ENCODE results near the gene ARHGEF12.

The ARHGEF12 gene

GRCh38 chr11:120424970-120425332 lies 88.7 kb downstream of the ARHGEF12 start:
- H3K4me3 ChIP-seq (ENCODE audit: low read length), result no peak overlapping the region
- no peak overlapping the region for H3K9ac ChIP-seq (ENCODE audit: low read length)
- H3K4me1 ChIP-seq (ENCODE audit: control insufficient read depth, insufficient read depth, low read length), result peaks cover 12% of the 10 kb centered on the region
- H3K9me3 ChIP-seq (ENCODE audit: control insufficient read depth, low read length), result no peaks in the 10 kb centered on the region
- H3K27me3 ChIP-seq (ENCODE audit: control insufficient read depth, insufficient read depth, low read length), result no peaks in the 10 kb centered on the region
- H3K36me3 ChIP-seq (ENCODE audit: control insufficient read depth, insufficient read depth, low read length), result peaks cover 4% of the 10 kb centered on the region

- H3K9ac ChIP-seq (ENCODE audit: low read length), result no peak overlapping the region
- peaks cover 12% of the 10 kb centered on the region for H3K4me1 ChIP-seq (ENCODE audit: control insufficient read depth, insufficient read depth, low read length)
- H3K36me3 ChIP-seq (ENCODE audit: control insufficient read depth, insufficient read depth, low read length), result peaks cover 4% of the 10 kb centered on the region
- no peaks in the 10 kb centered on the region for H3K27me3 ChIP-seq (ENCODE audit: control insufficient read depth, insufficient read depth, low read length)
- H3K9me3 ChIP-seq (ENCODE audit: control insufficient read depth, low read length), result no peaks in the 10 kb centered on the region
- H3K4me3 ChIP-seq (ENCODE audit: low read length), result no peak overlapping the region
Measured at GRCh38 chr11:120425527-120425926, 89.3 kb downstream of the ARHGEF12 start.

GRCh38 chr11:120430146-120430545 lies 93.9 kb downstream of the ARHGEF12 start:
- Histone ChIP-seq H3K9ac (ENCODE audit: low read length) (no peak overlapping the region), H3K9me3 (ENCODE audit: control insufficient read depth, low read length) (no peaks in the 10 kb centered on the region), H3K36me3 (ENCODE audit: control insufficient read depth, insufficient read depth, low read length) (peaks cover 4% of the 10 kb centered on the region), H3K4me3 (ENCODE audit: low read length) (no peak overlapping the region), H3K27me3 (ENCODE audit: control insufficient read depth, insufficient read depth, low read length) (no peaks in the 10 kb centered on the region), H3K4me1 (ENCODE audit: control insufficient read depth, insufficient read depth, low read length) (peaks cover 15% of the 10 kb centered on the region)

GRCh38 chr11:120431633-120432032 lies 95.4 kb downstream of the ARHGEF12 start:
- H3K9ac ChIP-seq (ENCODE audit: low read length), result no peak overlapping the region

GRCh38 chr11:120432056-120433018 lies 96.1 kb downstream of the ARHGEF12 start:
- peaks cover 12% of the 10 kb centered on the region for H3K4me1 ChIP-seq (ENCODE audit: control insufficient read depth, insufficient read depth, low read length)
- no peak overlapping the region for H3K9ac ChIP-seq (ENCODE audit: low read length)
- H3K4me3 ChIP-seq (ENCODE audit: low read length), result no peak overlapping the region
- H3K27me3 ChIP-seq (ENCODE audit: control insufficient read depth, insufficient read depth, low read length), result no peaks in the 10 kb centered on the region
- no peaks in the 10 kb centered on the region for H3K9me3 ChIP-seq (ENCODE audit: control insufficient read depth, low read length)
- no peaks in the 10 kb centered on the region for H3K36me3 ChIP-seq (ENCODE audit: control insufficient read depth, insufficient read depth, low read length)

More at GRCh38 chr11:120431633-120432032, 95.4 kb downstream of the ARHGEF12 start:
- Histone ChIP-seq H3K4me1 (ENCODE audit: control insufficient read depth, insufficient read depth, low read length) (peaks cover 12% of the 10 kb centered on the region), H3K4me3 (ENCODE audit: low read length) (no peak overlapping the region), H3K27me3 (ENCODE audit: control insufficient read depth, insufficient read depth, low read length) (no peaks in the 10 kb centered on the region), H3K36me3 (ENCODE audit: control insufficient read depth, insufficient read depth, low read length) (no peaks in the 10 kb centered on the region), H3K9me3 (ENCODE audit: control insufficient read depth, low read length) (no peaks in the 10 kb centered on the region)

GRCh38 chr11:120441592-120441991 lies 105.4 kb downstream of the ARHGEF12 start:
- no peaks in the 10 kb centered on the region for H3K9me3 ChIP-seq (ENCODE audit: control insufficient read depth, low read length)
- H3K4me1 ChIP-seq (ENCODE audit: control insufficient read depth, insufficient read depth, low read length), result no peaks in the 10 kb centered on the region
- H3K27me3 ChIP-seq (ENCODE audit: control insufficient read depth, insufficient read depth, low read length), result no peaks in the 10 kb centered on the region
- H3K36me3 ChIP-seq (ENCODE audit: control insufficient read depth, insufficient read depth, low read length), result peaks cover 2% of the 10 kb centered on the region
- no peak overlapping the region for H3K9ac ChIP-seq (ENCODE audit: low read length)
- no peak overlapping the region for H3K4me3 ChIP-seq (ENCODE audit: low read length)

GRCh38 chr11:120442031-120442430 lies 105.8 kb downstream of the ARHGEF12 start:
- Histone ChIP-seq H3K4me1 (ENCODE audit: control insufficient read depth, insufficient read depth, low read length) (no peaks in the 10 kb centered on the region), H3K9me3 (ENCODE audit: control insufficient read depth, low read length) (no peaks in the 10 kb centered on the region), H3K4me3 (ENCODE audit: low read length) (no peak overlapping the region), H3K27me3 (ENCODE audit: control insufficient read depth, insufficient read depth, low read length) (no peaks in the 10 kb centered on the region), H3K9ac (ENCODE audit: low read length) (no peak overlapping the region), H3K36me3 (ENCODE audit: control insufficient read depth, insufficient read depth, low read length) (peaks cover 5% of the 10 kb centered on the region)

GRCh38 chr11:120446802-120447201 lies 110.6 kb downstream of the ARHGEF12 start:
- Histone ChIP-seq H3K9ac (ENCODE audit: low read length) (no peak overlapping the region), H3K9me3 (ENCODE audit: control insufficient read depth, low read length) (no peaks in the 10 kb centered on the region), H3K4me1 (ENCODE audit: control insufficient read depth, insufficient read depth, low read length) (no peaks in the 10 kb centered on the region), H3K36me3 (ENCODE audit: control insufficient read depth, insufficient read depth, low read length) (peaks cover 9% of the 10 kb centered on the region), H3K4me3 (ENCODE audit: low read length) (no peak overlapping the region), H3K27me3 (ENCODE audit: control insufficient read depth, insufficient read depth, low read length) (no peaks in the 10 kb centered on the region)

GRCh38 chr11:120448240-120448639 lies 112.0 kb downstream of the ARHGEF12 start:
- H3K9ac ChIP-seq (ENCODE audit: low read length), result no peak overlapping the region
- no peaks in the 10 kb centered on the region for H3K4me1 ChIP-seq (ENCODE audit: control insufficient read depth, insufficient read depth, low read length)
- no peaks in the 10 kb centered on the region for H3K27me3 ChIP-seq (ENCODE audit: control insufficient read depth, insufficient read depth, low read length)
- peaks cover 9% of the 10 kb centered on the region for H3K36me3 ChIP-seq (ENCODE audit: control insufficient read depth, insufficient read depth, low read length)
- no peaks in the 10 kb centered on the region for H3K9me3 ChIP-seq (ENCODE audit: control insufficient read depth, low read length)
- H3K4me3 ChIP-seq (ENCODE audit: low read length), result no peak overlapping the region

- no peaks in the 10 kb centered on the region for H3K36me3 ChIP-seq (ENCODE audit: control insufficient read depth, insufficient read depth, low read length)
- no peak overlapping the region for H3K9ac ChIP-seq (ENCODE audit: low read length)
- no peaks in the 10 kb centered on the region for H3K27me3 ChIP-seq (ENCODE audit: control insufficient read depth, insufficient read depth, low read length)
- H3K4me3 ChIP-seq (ENCODE audit: low read length), result no peak overlapping the region
- no peaks in the 10 kb centered on the region for H3K9me3 ChIP-seq (ENCODE audit: control insufficient read depth, low read length)
- no peaks in the 10 kb centered on the region for H3K4me1 ChIP-seq (ENCODE audit: control insufficient read depth, insufficient read depth, low read length)
Measured at GRCh38 chr11:120455487-120455886, 119.3 kb downstream of the ARHGEF12 start.

GRCh38 chr11:120457996-120458395 lies 121.8 kb downstream of the ARHGEF12 start:
- Histone ChIP-seq H3K9ac (ENCODE audit: low read length) (no peak overlapping the region), H3K4me1 (ENCODE audit: control insufficient read depth, insufficient read depth, low read length) (no peaks in the 10 kb centered on the region), H3K4me3 (ENCODE audit: low read length) (no peak overlapping the region), H3K27me3 (ENCODE audit: control insufficient read depth, insufficient read depth, low read length) (no peaks in the 10 kb centered on the region), H3K36me3 (ENCODE audit: control insufficient read depth, insufficient read depth, low read length) (peaks cover 3% of the 10 kb centered on the region), H3K9me3 (ENCODE audit: control insufficient read depth, low read length) (no peaks in the 10 kb centered on the region)

GRCh38 chr11:120462825-120463224 lies 126.6 kb downstream of the ARHGEF12 start:
- H3K9ac ChIP-seq (ENCODE audit: low read length), result no peak overlapping the region
- no peaks in the 10 kb centered on the region for H3K4me1 ChIP-seq (ENCODE audit: control insufficient read depth, insufficient read depth, low read length)
- peaks cover 3% of the 10 kb centered on the region for H3K36me3 ChIP-seq (ENCODE audit: control insufficient read depth, insufficient read depth, low read length)
- H3K9me3 ChIP-seq (ENCODE audit: control insufficient read depth, low read length), result no peaks in the 10 kb centered on the region
- no peaks in the 10 kb centered on the region for H3K27me3 ChIP-seq (ENCODE audit: control insufficient read depth, insufficient read depth, low read length)
- H3K4me3 ChIP-seq (ENCODE audit: low read length), result no peak overlapping the region

Data from mucosa of stomach (tissue), 1 donor.